NCI-H146 treated with DMSO at 0.1 percent for 48 hours (cell line): ENCODE results near the gene C11orf24.
"Not testable (repeated sequence)": the region's sequence is repeated elsewhere in the genome, so short reads cannot be mapped to it uniquely, and the experiment has no call there.

Source experiments
- DNase-seq: peaks from one replicate; lab custom pipeline; 2025; ENCODE audit not compliant: unreplicated experiment; lab: John Stamatoyannopoulos, UW

C11orf24 gene

DNA sequence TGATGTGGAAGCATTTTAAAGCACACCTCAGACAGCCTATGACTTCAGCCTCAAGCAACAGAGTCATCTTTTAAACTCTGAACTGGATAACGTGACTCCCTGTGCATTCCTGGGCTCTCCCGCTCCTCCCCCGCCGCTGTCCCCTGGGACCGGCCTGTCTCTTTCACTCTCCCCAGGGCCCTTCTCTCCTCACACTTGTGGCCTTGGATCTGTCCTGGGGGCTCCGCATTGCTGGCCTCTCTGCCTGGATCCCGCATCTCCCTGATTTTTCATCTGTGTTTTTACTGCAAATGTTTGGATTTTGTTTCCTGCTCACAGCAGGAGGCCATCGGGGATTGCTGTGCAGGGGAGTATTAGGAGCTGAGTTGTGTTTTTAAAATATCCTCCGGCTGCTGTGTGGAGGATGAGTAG lies 15.4 kb downstream of the C11orf24 start:
- no peak for DNase-seq

DNA sequence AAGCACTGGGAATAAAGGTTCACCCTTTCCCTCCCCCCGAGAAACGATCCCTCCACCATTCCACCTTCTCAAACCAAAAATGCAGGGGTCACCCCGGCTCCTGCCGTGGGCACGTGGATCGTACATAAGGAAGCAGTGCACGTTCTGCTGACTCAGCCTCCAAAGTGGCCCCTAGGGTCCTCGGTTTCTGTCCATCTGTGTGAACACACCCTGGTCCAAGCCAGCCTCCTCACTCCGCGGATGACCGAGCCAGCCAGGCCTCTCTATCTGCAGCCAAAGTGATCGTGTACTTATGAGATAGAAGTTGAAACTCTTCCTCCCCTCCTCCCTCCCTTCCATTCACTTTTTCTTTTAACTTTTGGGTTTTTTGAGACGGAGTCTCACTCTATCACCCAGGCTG lies 16.2 kb downstream of the C11orf24 start:
- DNase-seq = no peak

DNA sequence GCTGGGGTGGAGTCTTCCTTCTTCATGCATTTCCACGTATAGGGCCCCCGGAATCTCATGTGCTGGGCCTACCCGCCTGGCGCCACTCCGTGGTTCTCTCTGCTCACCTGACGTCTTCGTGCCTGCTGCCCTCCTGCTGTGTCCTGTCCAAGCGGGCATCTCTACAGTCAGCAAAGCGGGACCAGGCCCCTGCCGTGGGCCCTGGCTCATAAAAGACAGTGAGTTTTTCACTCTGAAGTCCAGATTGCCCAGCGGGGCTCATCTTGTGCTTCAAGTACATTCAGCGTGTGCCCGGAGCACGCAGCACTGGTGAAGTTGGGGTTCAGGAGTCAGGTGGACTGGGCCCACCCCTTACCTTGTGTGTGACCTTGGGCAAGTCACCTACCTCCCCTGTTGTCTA lies 17.4 kb downstream of the C11orf24 start:
- DNase-seq = no peak

DNA sequence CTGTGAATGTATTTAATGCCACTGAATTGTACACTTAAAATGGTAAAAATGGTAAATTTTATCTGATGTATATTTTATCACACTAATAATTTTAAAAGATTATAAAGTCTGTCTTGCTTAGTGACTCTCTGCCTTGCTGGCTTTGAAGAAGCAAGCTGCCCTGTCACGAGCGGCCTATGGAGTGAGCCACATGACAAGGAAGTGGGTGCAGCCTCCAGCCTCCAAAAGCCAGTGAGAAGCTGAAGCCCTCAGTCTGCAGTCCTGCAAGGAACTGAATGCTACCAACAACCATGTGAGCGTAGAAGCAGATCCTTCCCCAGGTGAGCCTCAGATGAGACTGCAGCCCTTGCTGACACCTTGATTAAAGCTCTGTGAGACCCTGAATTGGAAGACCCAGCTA lies 20.0 kb downstream of the C11orf24 start:
- DNase-seq = no peak

DNA sequence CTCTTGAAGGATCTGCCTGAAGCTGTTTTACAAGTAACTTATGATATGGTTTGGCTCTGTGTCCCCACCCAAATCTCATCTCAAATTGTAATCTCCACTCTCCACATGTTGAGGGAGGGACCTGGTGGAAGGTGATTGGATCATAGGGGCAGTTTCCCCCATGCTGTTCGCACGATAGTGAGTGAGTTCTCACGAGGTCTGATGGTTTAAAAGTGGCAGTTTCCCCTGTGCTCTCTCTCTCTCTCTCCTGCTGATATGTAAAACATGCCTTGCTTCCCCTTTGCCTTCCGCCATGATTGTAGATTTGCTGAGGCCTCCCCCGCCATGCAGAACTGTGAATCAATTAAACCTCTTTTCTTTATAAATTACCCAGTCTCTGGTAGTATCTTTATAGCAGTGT lies 26.9 kb downstream of the C11orf24 start:
- DNase-seq = not testable (repeated sequence)

DNA sequence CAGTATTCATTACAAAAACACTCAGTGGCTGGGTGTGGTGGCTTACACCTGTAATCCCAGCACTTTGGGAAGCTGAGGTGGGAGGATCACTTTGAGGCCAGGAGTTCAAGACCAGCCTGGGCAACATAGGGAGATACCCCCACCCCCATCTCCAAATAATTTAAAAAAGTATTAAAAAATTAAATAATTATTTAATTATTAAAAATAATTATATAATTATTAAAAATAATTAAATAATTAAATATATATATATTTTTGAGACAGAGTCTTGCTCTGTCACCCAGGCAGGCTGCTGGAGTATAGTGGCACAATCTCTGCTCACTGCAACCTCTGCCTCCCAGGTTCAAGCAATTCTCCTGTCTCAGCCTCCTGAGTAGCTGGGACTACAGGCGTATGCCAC lies 27.9 kb downstream of the C11orf24 start:
- not testable (repeated sequence) for DNase-seq

DNA sequence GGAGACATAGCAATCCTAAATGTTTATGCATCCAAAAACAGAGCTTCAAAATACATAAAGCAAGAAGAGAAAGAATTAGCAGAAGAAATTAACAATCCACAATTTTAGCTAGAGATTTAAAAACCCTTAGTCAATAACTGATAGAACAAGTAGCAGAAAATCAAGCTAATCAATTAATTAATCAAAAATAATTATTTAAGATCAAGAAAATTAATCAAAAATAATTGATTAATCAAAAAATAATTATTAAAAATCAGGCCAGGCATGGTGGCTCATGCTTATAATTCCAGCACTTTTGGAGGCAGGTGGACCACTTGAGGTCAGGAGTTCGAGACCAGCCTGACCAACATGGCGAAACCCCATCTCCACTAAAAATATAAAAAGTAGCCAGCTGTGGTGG lies 29.2 kb downstream of the C11orf24 start:
- no peak for DNase-seq

DNA sequence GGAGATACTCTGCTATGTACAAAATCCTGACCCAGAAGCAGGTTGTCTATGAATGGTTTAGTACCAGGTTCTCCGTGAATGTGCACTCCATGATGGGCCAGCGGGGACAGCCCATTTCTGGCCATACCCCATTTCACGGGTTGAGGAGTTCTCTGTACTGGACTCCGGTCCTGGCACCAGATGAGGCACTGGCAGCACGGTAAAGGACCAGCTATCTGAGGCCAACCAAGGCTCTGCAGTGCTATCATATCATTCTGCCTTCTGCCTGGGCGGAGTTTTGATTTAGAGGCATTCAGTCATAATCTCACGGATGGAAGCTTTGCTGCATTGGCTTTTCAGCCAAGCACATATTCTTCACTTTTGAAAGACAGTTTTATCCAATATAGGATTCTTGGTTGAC lies 40.2 kb downstream of the C11orf24 start:
- no peak for DNase-seq

DNA sequence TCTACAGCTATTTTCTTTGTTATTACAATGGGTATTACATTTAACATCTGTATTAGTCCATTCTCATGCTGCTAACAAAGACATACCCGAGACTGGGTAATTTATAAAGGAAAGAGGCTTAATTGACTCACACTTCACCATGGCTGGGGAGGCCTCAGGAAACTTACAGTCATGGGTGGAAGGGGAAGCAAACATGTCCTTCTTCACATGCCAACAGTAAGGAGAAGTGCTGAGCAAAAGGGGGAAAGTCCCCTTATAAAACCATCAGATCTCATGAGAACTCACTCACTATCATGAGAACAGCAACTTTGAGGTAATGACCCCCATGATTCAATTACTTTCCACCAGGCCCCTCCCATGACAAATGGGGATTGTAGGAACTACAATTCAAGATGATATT lies 42.2 kb downstream of the C11orf24 start:
- DNase-seq = no peak

DNA sequence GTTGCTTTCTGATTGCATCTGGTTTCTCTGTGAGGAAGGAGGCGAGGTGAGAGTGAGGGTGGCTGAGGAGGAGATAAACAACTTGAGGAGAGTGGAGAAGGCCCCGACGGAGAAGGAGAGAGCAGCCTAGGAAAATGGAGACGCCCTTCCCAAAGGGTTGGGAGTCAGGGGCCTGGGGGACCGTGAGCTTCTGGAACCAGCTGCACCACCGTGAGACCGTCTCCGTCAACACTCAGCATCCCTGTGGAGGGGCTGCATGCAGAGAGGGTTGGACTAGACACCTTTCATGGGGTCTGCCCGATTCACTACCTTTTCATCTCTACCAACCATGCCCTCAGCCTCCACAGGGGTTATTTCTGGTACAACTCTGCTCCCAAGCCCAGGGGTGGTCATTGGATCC lies 45.4 kb downstream of the C11orf24 start:
- no peak for DNase-seq

DNA sequence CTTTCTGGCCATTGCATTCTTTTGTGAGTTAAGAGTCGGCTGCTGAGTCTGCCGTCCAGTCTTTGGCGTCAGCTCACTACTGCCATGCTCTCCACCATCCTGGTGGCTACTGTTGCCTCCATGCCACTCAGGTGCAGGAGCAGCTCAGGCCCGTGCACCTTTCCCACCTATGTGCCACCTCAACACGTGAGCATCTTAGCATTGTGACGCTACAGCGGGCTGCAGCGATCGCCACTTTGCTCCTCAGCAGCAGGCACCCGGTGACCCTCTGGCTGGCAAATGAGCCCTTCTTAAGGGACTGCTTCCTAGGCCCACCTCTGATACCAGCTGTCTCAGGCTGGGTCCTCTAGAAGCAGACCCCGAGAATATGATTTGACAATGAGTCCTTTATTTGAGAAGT lies 47.2 kb downstream of the C11orf24 start:
- DNase-seq = no peak

DNA sequence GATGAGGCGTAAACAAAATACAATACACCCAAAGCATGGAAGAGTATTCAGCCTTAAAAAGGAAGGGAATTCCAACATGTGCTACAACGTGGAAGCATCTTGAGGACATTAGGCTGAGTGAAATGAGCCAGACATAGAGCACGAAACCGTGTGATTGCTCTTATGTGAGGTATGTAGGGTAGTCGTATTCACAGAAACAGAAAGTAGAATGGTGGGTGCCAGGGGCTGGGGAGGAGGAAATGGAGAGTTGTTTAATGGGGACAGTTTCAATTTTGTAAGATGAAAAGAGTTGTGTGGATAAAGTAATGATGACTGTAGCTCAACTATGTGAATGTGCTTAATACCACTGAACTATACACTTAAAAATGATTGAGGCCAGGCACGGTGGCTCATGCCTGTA lies 48.5 kb downstream of the C11orf24 start:
- DNase-seq = no peak

DNA sequence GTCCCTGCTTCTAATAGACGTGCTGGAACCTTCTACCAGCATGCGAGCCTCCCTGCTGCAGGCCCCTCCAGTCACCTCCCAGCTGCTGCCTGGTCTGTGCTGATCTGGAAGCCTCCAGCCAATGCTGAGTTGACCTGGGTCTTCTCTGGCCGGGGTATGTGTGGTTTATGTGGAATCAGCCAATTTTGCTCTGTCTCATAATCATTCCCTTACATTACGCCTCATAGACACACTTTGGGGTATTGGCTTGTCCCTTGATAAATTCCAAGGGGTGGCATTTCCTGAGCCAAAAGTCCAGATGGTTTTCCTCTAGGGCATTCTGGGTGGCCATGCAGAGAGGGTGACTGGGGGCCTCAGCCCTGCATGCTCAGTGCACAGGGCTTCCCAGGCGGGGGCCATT lies 50.4 kb downstream of the C11orf24 start:
- no peak for DNase-seq

DNA sequence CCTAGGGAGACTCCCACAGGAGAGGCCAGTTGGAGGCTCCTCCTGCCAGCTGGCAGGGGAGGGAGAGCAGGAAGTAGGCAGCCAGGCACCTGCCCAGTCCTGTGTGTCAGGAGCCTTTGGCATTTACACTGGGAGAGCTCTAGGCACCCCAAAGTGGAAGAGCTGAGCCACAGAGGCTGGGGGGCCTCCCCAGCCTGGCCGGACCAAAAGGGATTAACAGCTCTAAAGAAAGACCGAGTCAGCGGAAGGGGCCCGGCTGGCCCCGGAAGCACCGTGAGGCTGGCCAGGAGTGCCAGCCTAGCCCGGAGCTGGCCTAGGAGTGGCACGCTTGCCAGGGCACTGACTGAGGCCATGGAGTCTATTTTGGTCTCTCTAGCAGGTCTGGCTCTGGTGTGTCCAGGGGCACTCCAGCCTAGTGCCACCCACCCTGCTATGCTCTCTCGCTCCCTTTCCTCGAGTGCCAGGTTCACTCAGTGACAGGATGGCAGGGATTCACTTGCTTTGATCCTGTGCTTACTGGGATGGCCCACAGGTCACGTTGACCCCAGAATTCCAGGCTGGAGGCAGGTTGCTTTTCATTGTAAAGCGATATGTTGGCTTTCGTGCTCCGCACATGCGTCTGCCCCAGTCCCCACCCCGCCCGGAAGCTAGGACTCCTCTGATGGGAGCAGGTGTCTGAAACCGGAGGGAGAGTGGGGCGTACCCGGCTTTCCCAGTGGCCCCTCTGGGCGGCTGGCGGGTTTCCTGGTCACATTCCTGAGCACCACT lies 55.4 kb downstream of the C11orf24 start:
- DNase-seq = no peak

DNA sequence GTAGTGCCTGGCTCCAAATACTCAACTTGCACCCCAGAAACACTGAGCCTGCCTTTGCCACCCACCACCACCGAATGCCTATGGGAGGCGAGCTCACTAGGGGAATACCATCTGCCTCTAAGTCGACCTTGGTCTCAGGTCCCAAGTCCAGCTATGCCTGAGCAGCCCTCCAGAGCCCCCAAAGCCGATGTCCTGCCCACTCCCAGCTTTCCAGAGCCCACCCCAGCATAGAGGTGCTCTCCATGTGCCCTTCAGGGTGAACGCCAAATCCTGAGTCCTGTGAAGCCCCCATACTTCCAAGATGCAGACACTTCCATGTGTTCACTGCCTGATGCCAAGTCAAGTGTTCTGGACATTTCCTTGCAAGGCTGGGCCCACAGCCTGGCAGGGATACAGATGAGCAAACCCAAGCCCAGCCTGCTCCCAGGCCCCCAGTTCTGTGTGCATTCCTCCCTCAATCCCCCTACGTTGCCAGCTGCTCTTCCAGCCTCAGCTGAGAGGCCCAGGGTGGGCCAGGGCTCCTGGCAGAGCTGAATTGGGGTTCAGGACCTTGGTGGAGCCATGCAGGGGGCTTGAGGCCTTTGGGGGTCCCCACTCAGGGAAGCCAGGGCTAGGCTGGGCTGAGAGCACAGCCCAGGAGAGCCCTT lies 56.1 kb downstream of the C11orf24 start:
- DNase-seq = no peak

DNA sequence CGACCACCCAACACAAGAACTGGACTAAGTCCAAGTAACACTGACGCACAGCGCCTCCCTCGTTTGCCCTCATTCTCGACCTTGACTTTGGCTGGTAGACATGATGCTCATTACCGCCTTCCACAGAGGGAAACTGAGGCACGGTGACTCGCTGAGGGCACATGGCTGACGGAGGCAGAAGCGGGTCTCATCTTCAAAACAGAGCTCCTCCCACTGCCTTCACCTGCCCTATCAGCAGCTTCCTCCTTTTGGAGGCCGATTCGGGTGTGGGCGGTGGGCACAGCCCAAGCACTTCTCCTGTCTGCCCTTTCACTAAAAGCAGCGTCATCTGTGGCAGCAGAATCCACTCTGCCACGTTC lies 56.7 kb downstream of the C11orf24 start:
- DNase-seq = no peak

DNA sequence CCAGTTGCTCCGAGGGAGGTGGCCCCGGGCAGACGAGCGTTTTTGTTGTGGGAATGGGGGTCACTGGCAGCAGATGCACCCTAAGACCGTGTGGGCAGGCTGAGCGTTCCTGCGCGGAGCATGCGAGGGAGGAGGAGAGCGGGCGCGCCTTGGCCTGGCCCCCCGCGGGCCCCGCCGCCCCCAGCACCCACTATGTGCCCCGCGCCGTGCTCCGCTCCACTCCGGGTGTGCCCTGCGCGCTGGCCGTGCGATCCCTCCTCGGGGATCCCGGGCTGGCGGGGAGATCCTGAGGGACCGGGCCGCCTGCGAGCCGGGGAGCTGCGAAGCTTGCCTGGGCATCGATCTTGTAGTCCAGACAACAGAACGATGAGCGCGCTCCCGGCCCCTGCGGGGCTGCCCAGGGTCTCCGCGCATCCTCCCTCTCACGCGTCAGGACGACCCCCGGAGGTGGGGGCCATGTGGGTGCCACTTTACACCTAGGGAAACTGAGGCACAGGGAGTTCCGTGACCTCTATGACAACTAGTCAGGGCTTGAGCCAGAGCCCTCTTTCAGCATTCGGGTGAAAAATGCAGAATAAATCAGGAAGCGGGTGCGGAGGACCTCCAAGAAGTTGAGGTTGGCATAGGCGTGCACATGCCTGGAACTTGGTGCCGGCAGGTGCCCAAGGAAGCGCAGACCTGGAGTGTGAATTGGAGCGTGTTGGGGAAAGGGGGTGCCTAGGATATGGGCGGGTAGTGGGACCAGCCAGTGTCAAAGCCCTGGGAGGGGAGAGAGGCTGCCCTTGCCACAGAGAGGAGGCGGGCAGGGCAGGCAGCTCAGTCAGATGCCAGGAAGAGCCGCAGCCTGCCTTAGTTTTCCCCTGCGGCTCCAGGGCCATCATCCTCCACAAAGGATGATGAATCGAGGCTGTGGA lies 57.3 kb downstream of the C11orf24 start:
- no peak for DNase-seq

DNA sequence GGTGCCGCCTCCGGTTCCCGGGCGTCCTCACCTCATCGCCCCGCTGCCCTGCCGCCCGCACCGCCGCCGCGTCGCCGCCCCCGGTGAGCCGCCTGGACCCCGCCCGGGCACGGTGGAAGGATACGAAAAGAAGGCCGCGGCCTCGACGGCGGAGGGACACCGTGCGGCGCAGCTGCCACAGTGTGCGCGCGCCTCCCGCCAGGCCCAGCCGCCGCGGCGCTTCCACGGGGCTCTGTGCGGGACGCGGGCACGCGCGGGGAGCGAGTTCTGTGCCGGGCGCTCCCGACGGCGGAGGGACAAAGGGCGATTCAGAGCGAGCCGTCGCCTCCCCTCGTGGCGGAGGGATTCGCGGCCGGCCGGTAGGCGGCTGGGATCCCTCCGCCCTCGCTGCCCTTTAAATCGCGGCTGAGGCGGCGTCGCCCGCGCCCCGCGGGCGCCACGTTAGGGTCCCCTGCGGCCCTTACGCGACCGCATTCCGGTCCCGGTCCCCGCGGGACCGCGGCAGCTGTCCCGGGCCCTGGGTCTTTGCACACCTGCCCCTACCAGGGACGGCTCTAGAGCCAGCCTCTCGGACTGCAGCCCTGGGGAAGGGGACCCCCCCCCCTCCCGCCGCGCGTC lies 58.1 kb downstream of the C11orf24 start:
- DNase-seq = peak; percentile 73

DNA sequence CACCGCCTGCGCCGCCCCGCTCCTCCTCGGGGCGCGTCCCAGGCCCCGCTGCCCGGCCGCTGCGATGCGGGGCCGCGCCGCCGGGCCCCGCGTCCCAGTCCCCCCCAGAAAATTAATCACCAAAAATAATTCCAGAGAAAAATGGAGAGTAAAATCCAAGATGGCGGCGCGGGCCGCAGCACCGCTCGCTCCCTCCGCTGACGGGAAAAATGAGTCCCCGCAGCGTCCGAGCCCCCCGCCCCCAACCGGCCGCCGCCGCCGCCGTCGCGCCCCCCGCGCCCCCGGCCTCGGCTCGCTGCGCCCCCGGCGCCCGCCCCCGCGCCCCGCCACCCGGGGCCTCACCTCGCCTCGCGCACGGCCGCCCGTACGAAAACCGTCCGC lies 58.6 kb downstream of the C11orf24 start, which contains the start of gene KMT5B:
Gene KMT5B (minus strand): TSS at position 162 of the 381 bp plus-strand sequence. CDS start 23,220 bp downstream, outside the sequence.
- DNase-seq = no peak

DNA sequence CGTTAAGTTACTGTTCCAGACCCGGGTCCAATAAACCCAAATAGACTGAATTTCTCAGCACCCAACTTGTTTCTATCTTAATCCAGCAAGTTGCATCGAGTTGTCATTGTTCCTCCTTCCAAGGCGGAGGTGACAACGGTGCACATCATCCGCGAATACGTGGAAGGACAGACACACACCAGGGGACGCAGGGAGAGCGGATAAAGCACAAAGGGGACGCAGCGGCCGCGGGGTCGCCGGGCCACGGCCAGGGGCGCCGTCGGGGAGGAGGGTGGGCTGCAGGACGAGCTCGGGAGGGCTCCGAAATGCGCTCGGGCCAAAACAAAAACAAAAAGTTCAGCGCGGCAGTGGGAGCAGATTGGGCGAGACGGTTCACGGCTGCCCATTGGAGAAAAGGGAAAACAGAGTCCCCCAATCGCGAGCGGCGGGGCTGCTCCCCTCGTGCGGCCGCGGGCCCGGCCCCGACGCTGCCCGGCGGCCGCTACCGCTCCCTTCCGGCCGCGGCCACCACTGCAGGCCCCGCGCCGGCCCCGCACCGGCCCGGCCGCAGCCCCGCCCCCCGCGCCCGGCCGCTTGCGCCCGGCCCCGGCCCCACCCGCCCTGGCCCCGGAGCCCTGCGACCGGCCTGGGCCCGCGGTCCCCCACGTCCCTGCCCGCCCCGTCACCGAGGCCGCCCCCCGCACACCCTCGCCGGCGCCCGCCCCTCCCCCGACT lies 59.2 kb downstream of the C11orf24 start:
- peak; percentile 46 for DNase-seq

DNA sequence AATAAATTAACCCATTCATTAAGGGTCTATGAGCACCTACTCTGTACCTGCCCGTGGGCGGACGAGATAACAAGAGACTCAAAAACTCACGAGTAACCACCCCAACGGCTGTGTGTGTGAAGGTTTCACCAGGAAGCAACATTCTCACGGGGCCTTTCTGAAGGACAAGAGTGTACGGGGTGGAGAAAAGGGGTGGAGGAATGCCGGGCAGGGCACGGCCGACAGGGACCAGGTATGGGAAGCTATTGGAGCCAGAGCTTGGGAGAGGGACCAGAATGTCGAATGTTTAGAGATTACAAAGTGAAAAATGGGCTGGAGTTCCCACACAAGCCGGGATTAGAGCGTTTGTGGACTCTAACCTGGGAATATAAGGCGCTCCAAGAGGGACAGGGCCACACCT lies 60.2 kb downstream of the C11orf24 start:
- no peak for DNase-seq
